IMR-90 (cell line): ENCODE results near the gene AAK1. TPM values are rescaled to one million over a fixed set of nuclear protein-coding genes. Genes with fewer than 3 reads are reported as not detected.

Experiments
- ATAC-seq: fragments of 200-7000 bp; cut with Tn5 transposase; 2 replicates; pipeline ENCODE4 v1.9.1; 2020; ENCODE audit warnings: low read depth, mild to moderate bottlenecking, moderate library complexity
- BruUV-seq: library from RNA; stranded (reverse); fragments of 400-500 nt; replicated peaks from 2 replicates; lab custom pipeline; 2021; lab: Mats Ljungman, UMichigan
- CTCF ChIA-PET: fragments of 300-600 bp; formaldehyde crosslinking; extraction: SDS; loops from one replicate; lab custom pipeline; 2021; ENCODE audit warnings: antibody characterized with exemption; lab: Yijun Ruan, JAX
- POLR2A ChIA-PET: fragments of 300-600 bp; sonication (Branson Sonifier 250); formaldehyde crosslinking; loops from one replicate; lab custom pipeline; 2022; ENCODE audit warnings: antibody characterized with exemption; ENCODE audit not compliant: unreplicated experiment; lab: Charles Lee
- DNase-seq: peaks from one replicate; pipeline ENCODE4 v3.0.0; 2013
- H2AFZ ChIP-seq: replicated peaks from 2 replicates; pipeline ENCODE3; 2013; ENCODE audit warnings: low read length, mild to moderate bottlenecking; ENCODE audit not compliant: poor library complexity
- H2AK5ac ChIP-seq: 2 replicates; pipeline ENCODE4 v1.6.1; 2013; ENCODE audit warnings: low read depth, low read length, inconsistent platforms
- H2AK9ac ChIP-seq: replicated peaks from 2 replicates; pipeline ENCODE3; 2013; ENCODE audit warnings: mild to moderate bottlenecking, low read depth, low read length, moderate library complexity; ENCODE audit not compliant: poor library complexity
- H2BK120ac ChIP-seq: 2 replicates; pipeline ENCODE4 v1.6.1; 2013; ENCODE audit warnings: low read depth, low read length, inconsistent platforms
- H2BK15ac ChIP-seq: 3 replicates; pipeline ENCODE4 v1.6.1; 2013; ENCODE audit warnings: low read depth, low read length, inconsistent platforms
- H2BK20ac ChIP-seq: 2 replicates; pipeline ENCODE4 v1.6.1; 2013; ENCODE audit warnings: low read depth, mild to moderate bottlenecking, inconsistent platforms, low read length, moderate library complexity
- H2BK5ac ChIP-seq: 2 replicates; pipeline ENCODE4 v1.6.1; 2013; ENCODE audit warnings: mild to moderate bottlenecking, low read depth, low read length, inconsistent platforms; ENCODE audit not compliant: poor library complexity, severe bottlenecking
- H3K14ac ChIP-seq: replicated peaks from 2 replicates; pipeline ENCODE4 v1.6.1; 2013; ENCODE audit warnings: low read depth, low read length, inconsistent platforms
- H3K18ac ChIP-seq: 2 replicates; pipeline ENCODE4 v1.6.1; 2013; ENCODE audit warnings: low read depth, low read length, control low read depth
- H3K23ac ChIP-seq: 2 replicates; pipeline ENCODE4 v1.6.1; 2013; ENCODE audit warnings: low read depth, low read length, inconsistent platforms
- H3K27ac ChIP-seq: 2 replicates; pipeline ENCODE4 v1.5.1; 2013; ENCODE audit warnings: mild to moderate bottlenecking, control low read depth, low read length; ENCODE audit not compliant: insufficient read depth
- H3K27me3 ChIP-seq: 2 replicates; pipeline ENCODE4 v1.6.1; 2013; ENCODE audit warnings: low read length; ENCODE audit not compliant: control insufficient read depth, insufficient read depth
- H3K36me3 ChIP-seq: 2 replicates; pipeline ENCODE4 v1.6.1; 2013; ENCODE audit warnings: low read length, mixed read lengths; ENCODE audit not compliant: control insufficient read depth, insufficient read depth
- H3K4ac ChIP-seq: 2 replicates; pipeline ENCODE4 v1.6.1; 2013; ENCODE audit warnings: low read depth, low read length, inconsistent platforms
- H3K4me1 ChIP-seq: 2 replicates; pipeline ENCODE4 v1.6.1; 2013; ENCODE audit warnings: low read length, mixed read lengths; ENCODE audit not compliant: control insufficient read depth, insufficient read depth
- H3K4me2 ChIP-seq: 2 replicates; pipeline ENCODE4 v1.6.1; 2013; ENCODE audit warnings: low read depth, mild to moderate bottlenecking, control low read depth, low read length, moderate library complexity
- H3K4me3 ChIP-seq: 2 replicates; pipeline ENCODE4 v1.5.1; 2013; ENCODE audit warnings: low read depth, mild to moderate bottlenecking, control low read depth, low read length, moderate library complexity; ENCODE audit not compliant: insufficient read depth
- H3K56ac ChIP-seq: 2 replicates; pipeline ENCODE4 v1.6.1; 2013; ENCODE audit warnings: low read length, inconsistent platforms; ENCODE audit not compliant: insufficient read depth; ENCODE audit errors: extremely low read depth
- H3K79me1 ChIP-seq, 2 experiments: 2 replicates each; pipeline ENCODE4 v1.6.1; 2013; ENCODE audit warnings: low read length in 2 of 2, inconsistent platforms in 1 of 2, low read depth in 1 of 2
- H3K9ac ChIP-seq: 2 replicates; pipeline ENCODE4 v1.6.1; 2013; ENCODE audit warnings: low read depth, low read length, control low read depth
- H3K9me1 ChIP-seq: 2 replicates; pipeline ENCODE4 v1.6.1; 2013; ENCODE audit warnings: low read length, inconsistent platforms; ENCODE audit not compliant: insufficient read depth
- H3K9me3 ChIP-seq: 2 replicates; pipeline ENCODE4 v1.6.1; 2013; ENCODE audit warnings: low read length; ENCODE audit not compliant: control insufficient read depth, insufficient read depth
- H4K20me1 ChIP-seq: 2 replicates; pipeline ENCODE4 v1.6.1; 2013; ENCODE audit warnings: low read length, inconsistent platforms; ENCODE audit not compliant: insufficient read depth
- H4K5ac ChIP-seq: 2 replicates; pipeline ENCODE4 v1.6.1; 2013; ENCODE audit warnings: mild to moderate bottlenecking, low read depth, low read length, control low read depth
- H4K8ac ChIP-seq, 2 experiments: 2 replicates each; pipeline ENCODE4 v1.6.1; 2013; ENCODE audit warnings: low read depth in 2 of 2, low read length in 2 of 2, control low read depth in 1 of 2, inconsistent platforms in 1 of 2
- H4K91ac ChIP-seq: 2 replicates; pipeline ENCODE4 v1.6.1; 2013; ENCODE audit warnings: low read depth, low read length, inconsistent platforms; ENCODE audit not compliant: insufficient read depth
- ELK1 ChIP-seq: fragments of 150-350 bp; IDR thresholded peaks from 2 replicates; pipeline ENCODE4 v1.6.1; 2016; ENCODE audit warnings: low read depth, mild to moderate bottlenecking, low read length, moderate library complexity, borderline replicate concordance
- MAFK ChIP-seq: IDR thresholded peaks from 2 replicates; pipeline ENCODE4 v1.6.1; 2012; ENCODE audit warnings: low read depth, low read length, improper control_type of control experiment
- MAZ ChIP-seq: IDR thresholded peaks from 2 replicates; pipeline ENCODE4 v1.6.1; 2012; ENCODE audit warnings: low read depth, mild to moderate bottlenecking, low read length, improper control_type of control experiment, moderate library complexity, borderline replicate concordance
- NFE2L2 ChIP-seq: fragments of 150-350 bp; IDR thresholded peaks from 2 replicates; pipeline ENCODE4 v1.6.1; 2016; ENCODE audit warnings: low read depth, mild to moderate bottlenecking, low read length
- WGBS, 2 experiments: methylation state at CpG; one replicate each; pipeline versions ENCODE4 v1.1.5 to v1.1.7; 2013; ENCODE audit warnings: missing lambda C conversion rate in 2 of 2; ENCODE audit not compliant: insufficient read length in 1 of 2; ENCODE audit errors: extremely low coverage in 2 of 2; 5-methylcytosine and 5-hydroxymethylcytosine counted together
- dilution Hi-C: fragments of 300-500 bp; cut with HindIII; formaldehyde crosslinking; loops from one replicate; pipeline ENCODE4 v1.14.3; 2018; ENCODE audit warnings: low sequenced_read_pairs; ENCODE audit not compliant: unreplicated experiment
- in situ Hi-C: fragments of 300-500 bp; cut with MboI; formaldehyde crosslinking; loops from 3 replicates; pipeline ENCODE4 v1.14.3; 2019; ENCODE audit warnings: low sequenced_read_pairs, inconsistent platforms, mixed read lengths
- intact Hi-C: fragments of 100-400 bp; cut with micrococcal nuclease; formaldehyde crosslinking; loops from 2 replicates; pipeline ENCODE4 v1.10.0; 2022
- polyA plus RNA-seq, 3 experiments: library from polyadenylated mRNA; depleted of rRNA; stranded (reverse); fragments of >200 nt; gene quantifications; 2 replicates each; pipeline ENCODE4 v1.2.3, GENCODE V29; 2012; ENCODE audit warnings: low replicate concordance in 1 of 3
- total RNA-seq: library from RNA; depleted of rRNA; stranded (reverse); fragments of >200 nt; gene quantifications from 2 replicates; pipeline ENCODE4 v1.2.3, GENCODE V29; 2012

The AAK1 gene
- total and polyA plus RNA-seq, 2 of the 4 experiments (the other 2 are of a cell fraction): 21.9 to 26.5 TPM

GRCh38 chr2:69641471-69641870, 2.1 kb downstream of the AAK1 start:
- CTCF ChIA-PET: no interaction called here

More at GRCh38 chr2:69641471-69641870, 2.1 kb downstream of the AAK1 start:
- Histone ChIP-seq H2AK5ac (peak overlapping the region; percentile 15), H3K27ac (peak overlapping the region; percentile 31), H2BK5ac (peak overlapping the region; percentile 28), H2AK9ac (peak overlapping the region; percentile 28), H2BK120ac (no peak overlapping the region), H3K79me1 (peaks cover 21 to 81% of the 10 kb centered on the region in 2 experiments; a peak in 3 of 4 replicates), H3K56ac (0 out of 2 replicates have a peak overlapping the region, but pooled peaks have one; percentile 2), H4K8ac (no peak overlapping the region), H3K18ac (no peak overlapping the region), H3K4me2 (peak overlapping the region; percentile 99), H4K5ac (no peak overlapping the region), H2BK20ac (no peak overlapping the region), H3K4ac (peak overlapping the region; percentile 24; the same call in 1 of the 2 replicates), H4K91ac (no peak overlapping the region), H3K27me3 (no peaks in the 10 kb centered on the region), H3K4me3 (peak overlapping the region; percentile 90), H2AFZ (no peak overlapping the region), H3K14ac (peak overlapping the region; percentile 56), H4K20me1 (peaks cover 58% of the 10 kb centered on the region), H3K9me3 (no peaks in the 10 kb centered on the region), H3K9me1 (peaks cover 28% of the 10 kb centered on the region), H3K4me1 (peaks cover 19% of the 10 kb centered on the region), H3K9ac (peak overlapping the region; percentile 97), H3K23ac (peak overlapping the region; percentile 93), H3K36me3 (peaks cover 4% of the 10 kb centered on the region; the same call in 1 of the 2 replicates), H2BK15ac (no peak overlapping the region)
- TF ChIP-seq NFE2L2 (no peak), MAZ (no peak), MAFK (no peak), ELK1 (no peak)
- dilution Hi-C loops (no loop called here), in situ Hi-C loops (no loop called here), intact Hi-C loops (loop anchor here (5.0 kb wide), 3 partner anchors 56 to 139 kb away; no protein-coding TSS in a partner anchor)
- DNase-seq (no peak), ATAC-seq (no peak)
- 100% methylated on average over 1 of the region's 3 CpGs; no CpG with 5 or more reads in 1 of the 2 experiments for WGBS, 2 experiments
- POLR2A ChIA-PET: no interaction called here
- no TSS peak for BruUV-seq
